Measurements from ENCODE around the gene SOX11. TPM values are rescaled to one million over a fixed set of nuclear protein-coding genes. Genes with fewer than 3 reads are reported as not detected.

Gene SOX11
- total and polyA plus RNA-seq, 2 donors (not counting 1 experiment from before 2014, with no cell fraction given), result 0.01 TPM; not detected in 1

DNA sequence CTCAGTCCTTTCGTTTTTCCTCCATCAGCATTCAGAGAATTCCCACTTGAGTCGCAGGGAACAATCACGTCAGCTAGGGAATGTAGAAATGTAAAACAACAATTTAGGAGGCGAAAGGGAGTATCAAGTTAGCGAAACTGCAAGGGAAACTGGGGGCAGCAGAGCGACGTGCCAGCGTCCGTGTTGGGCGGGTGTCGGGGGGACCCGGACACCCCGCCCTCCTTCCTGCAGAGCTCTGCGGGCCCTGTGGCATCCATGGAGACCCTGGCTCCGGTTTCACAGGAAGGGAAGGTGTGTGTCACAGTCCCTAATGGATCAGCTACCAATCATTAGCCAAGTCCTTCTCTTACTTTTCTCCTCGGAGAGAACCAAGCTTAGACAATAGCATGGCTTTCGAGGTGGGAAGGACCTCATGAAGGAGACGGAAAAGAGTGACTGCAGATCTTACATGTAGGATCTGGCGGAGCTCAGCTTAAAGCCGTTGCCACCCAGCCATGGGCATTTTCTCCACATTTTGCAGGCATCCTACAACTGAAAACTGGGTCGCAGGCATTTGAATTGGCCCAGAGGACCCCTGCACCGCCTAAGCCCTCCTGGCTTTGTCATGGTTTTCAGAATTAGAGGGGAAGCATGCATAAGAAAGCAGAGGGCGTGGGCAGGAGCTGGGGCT lies 33.7 kb downstream of the SOX11 start:
- intact Hi-C loops (cut with micrococcal nuclease), result no loop called here
- Mint-ChIP-seq H3K4me3 (peak overlapping the region; percentile 54), H3K4me1 (peaks cover 3% of the 10 kb centered on the region), H3K27me3 (peaks cover 11% of the 10 kb centered on the region), H3K9me3 (ENCODE audit: insufficient read depth) (no peaks in the 10 kb centered on the region), H3K27ac (no peak overlapping the region)
- DNase-seq (peak; percentile 5), ATAC-seq (ENCODE audit: low read depth) (no peak)
- no peak overlapping the region for H3K27ac ChIP-seq (ENCODE audit: low read length in 2 of 2)
- ChIA-PET CTCF (no interaction called here), POLR2A (no interaction called here)
- H2AFZ ChIP-seq (ENCODE audit: insufficient read depth, low read depth, low read length, poor library complexity, severe bottlenecking), result peak overlapping the region; percentile 32
- peak overlapping the region; percentile 36 for H3K4me2 ChIP-seq (replicated peaks; ENCODE audit: low read depth, low read length, poor library complexity, severe bottlenecking)
- peak overlapping the region in 3 of 5 experiments; percentile 6 to 48 (median 35) for H3K4me3 ChIP-seq (ENCODE audit: control extremely low read depth in 1 of 5, extremely low read depth in 1 of 5, insufficient read depth in 1 of 5, low read depth in 2 of 5, low read length in 4 of 5)
- peaks cover 0 to 5% (median 0%) of the 10 kb centered on the region in 3 donors for H3K9me3 ChIP-seq (ENCODE audit: control extremely low read depth in 1 of 3, control insufficient read depth in 2 of 3, insufficient read depth in 1 of 3, low read length in 2 of 3)
- peaks cover 0 to 6% (median 0%) of the 10 kb centered on the region in 4 experiments for H3K27me3 ChIP-seq (replicated peaks in 1 of 4; ENCODE audit: control extremely low read depth in 1 of 4, control insufficient read depth in 3 of 4, insufficient read depth in 4 of 4, low read length in 3 of 4)
- H3K79me2 ChIP-seq (ENCODE audit: control insufficient read depth, insufficient read depth, low read length), result no peaks in the 10 kb centered on the region
- no peaks in the 10 kb centered on the region for H3K36me3 ChIP-seq (replicated peaks in 1 of 2; ENCODE audit: control extremely low read depth in 1 of 2, control insufficient read depth in 1 of 2, extremely low read depth in 1 of 2, insufficient read depth in 2 of 2, low read length in 1 of 2)
- 10% methylated on average over 19 of the region's 23 CpGs for WGBS (ENCODE audit: insufficient coverage)
- H3K4me1 ChIP-seq (ENCODE audit: control insufficient read depth in 2 of 2, insufficient read depth in 2 of 2, low read length in 2 of 2), result no peaks in the 10 kb centered on the region
- no peak for TF ChIP-seq CTCF (IDR thresholded peaks at IDR 0.05)
- no peak for TF ChIP-seq EZH2 (IDR thresholded peaks at IDR 0.05; ENCODE audit: borderline replicate concordance, insufficient read depth, low read depth, low read length, poor library complexity, severe bottlenecking)
- H3K9ac ChIP-seq (ENCODE audit: low read length), result peak overlapping the region; percentile 23
- no peaks in the 10 kb centered on the region for H4K20me1 ChIP-seq (ENCODE audit: control insufficient read depth, insufficient read depth, low read length, poor library complexity, severe bottlenecking)

DNA sequence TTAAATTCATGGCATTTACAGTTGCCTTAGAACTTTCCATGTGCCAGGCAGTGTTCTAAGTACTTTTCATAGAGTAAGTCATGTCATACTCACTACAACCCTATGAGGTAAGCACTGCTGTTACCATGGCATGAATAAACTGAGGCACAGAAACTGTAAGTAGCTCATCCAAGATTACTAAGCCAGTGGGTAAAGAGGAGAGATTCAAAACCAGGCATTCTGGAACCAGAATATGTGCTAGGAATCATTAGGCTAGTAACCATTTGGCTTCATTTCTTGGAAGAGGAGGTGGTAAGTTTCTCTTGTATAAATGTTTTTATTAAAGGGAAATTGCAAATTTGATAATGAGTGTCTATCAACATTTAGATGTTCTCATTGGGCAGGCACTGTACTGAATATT lies 35.1 kb downstream of the SOX11 start:
- H3K9me3 Mint-ChIP-seq (ENCODE audit: insufficient read depth), result no peaks in the 10 kb centered on the region
- DNase-seq (no peak), ATAC-seq (ENCODE audit: low read depth) (no peak)
- peaks cover 11% of the 10 kb centered on the region for H3K27me3 Mint-ChIP-seq
- Histone ChIP-seq H3K79me2 (ENCODE audit: control insufficient read depth, insufficient read depth, low read length) (no peaks in the 10 kb centered on the region), H3K9ac (ENCODE audit: low read length) (no peak overlapping the region), H2AFZ (ENCODE audit: insufficient read depth, low read depth, low read length, poor library complexity, severe bottlenecking) (no peak overlapping the region), H3K9me3 (ENCODE audit: control extremely low read depth in 1 of 3, control insufficient read depth in 2 of 3, insufficient read depth in 1 of 3, low read length in 2 of 3) (peaks cover 0 to 5% (median 0%) of the 10 kb centered on the region in 3 donors), H3K4me1 (ENCODE audit: control insufficient read depth in 2 of 2, insufficient read depth in 2 of 2, low read length in 2 of 2) (no peaks in the 10 kb centered on the region), H4K20me1 (ENCODE audit: control insufficient read depth, insufficient read depth, low read length, poor library complexity, severe bottlenecking) (no peaks in the 10 kb centered on the region), H3K36me3 (replicated peaks in 1 of 2; ENCODE audit: control extremely low read depth in 1 of 2, control insufficient read depth in 1 of 2, extremely low read depth in 1 of 2, insufficient read depth in 2 of 2, low read length in 1 of 2) (no peaks in the 10 kb centered on the region), H3K27ac (ENCODE audit: low read length in 2 of 2) (no peak overlapping the region), H3K4me3 (ENCODE audit: control extremely low read depth in 1 of 5, extremely low read depth in 1 of 5, insufficient read depth in 1 of 5, low read depth in 2 of 5, low read length in 4 of 5) (no peak overlapping the region), H3K27me3 (replicated peaks in 1 of 4; ENCODE audit: control extremely low read depth in 1 of 4, control insufficient read depth in 3 of 4, insufficient read depth in 4 of 4, low read length in 3 of 4) (peaks cover 0 to 6% (median 0%) of the 10 kb centered on the region in 4 experiments), H3K4me2 (replicated peaks; ENCODE audit: low read depth, low read length, poor library complexity, severe bottlenecking) (no peak overlapping the region)
- no peak overlapping the region for H3K4me3 Mint-ChIP-seq
- TF ChIP-seq CTCF (IDR thresholded peaks at IDR 0.05) (no peak), EZH2 (IDR thresholded peaks at IDR 0.05; ENCODE audit: borderline replicate concordance, insufficient read depth, low read depth, low read length, poor library complexity, severe bottlenecking) (no peak)
- CTCF ChIA-PET, result no interaction called here
- H3K4me1 Mint-ChIP-seq, result peaks cover 3% of the 10 kb centered on the region
- POLR2A ChIA-PET, result no interaction called here
- H3K27ac Mint-ChIP-seq, result no peak overlapping the region
- intact Hi-C loops (cut with micrococcal nuclease), result no loop called here
